Stimulated activated CD4-positive, alpha-beta T cell treated with anti-CD3 and anti-CD28 coated beads, Interleukin-1b, Interleukin-23, amount 100 ng/mL, for 1 hour (primary cell): ENCODE data around the gene CGGBP1.

Experiments used
- DNase-seq, 2 donors: peaks; one replicate each; pipeline ENCODE4 v3.0.0-alpha.2; 2020; ENCODE audit warnings: low read depth in 2 of 2

The CGGBP1 gene

GRCh38 chr3:88058581-88059379 is at the start of gene CGGBP1, which contains the start of gene ZNF654:
CGGBP1 (minus strand) TSS chr3:88059005; CDS start chr3:88055976, 3,029 bp downstream.
ZNF654 (plus strand) TSS chr3:88059255; CDS start chr3:88059320, 65 bp downstream.
- DNase-seq: peak; percentile 96 to 99

GRCh38 chr3:88105325-88105724 is 46.5 kb upstream of the CGGBP1 start:
- DNase-seq: no peak

GRCh38 chr3:88101142-88101541 is 42.3 kb upstream of the CGGBP1 start:
- DNase-seq: no peak

- DNase-seq: no peak
Measured at GRCh38 chr3:88093266-88093665, 34.5 kb upstream of the CGGBP1 start.

- DNase-seq: no peak
Measured at GRCh38 chr3:88092270-88092669, 33.5 kb upstream of the CGGBP1 start.

- DNase-seq: no peak
Measured at GRCh38 chr3:88090681-88091080, 31.9 kb upstream of the CGGBP1 start.

GRCh38 chr3:88084097-88084501 is 25.3 kb upstream of the CGGBP1 start:
- no peak for DNase-seq

- DNase-seq: no peak
Measured at GRCh38 chr3:88082854-88083253, 24.0 kb upstream of the CGGBP1 start.

- no peak for DNase-seq
Measured at GRCh38 chr3:88078932-88079331, 20.1 kb upstream of the CGGBP1 start.

- no peak for DNase-seq
Measured at GRCh38 chr3:88076712-88077111, 17.9 kb upstream of the CGGBP1 start.

- no peak for DNase-seq
Measured at GRCh38 chr3:88075497-88075896, 16.7 kb upstream of the CGGBP1 start.

GRCh38 chr3:88075072-88075471 is 16.3 kb upstream of the CGGBP1 start:
- DNase-seq: no peak

GRCh38 chr3:88061746-88062145 is 2.9 kb upstream of the CGGBP1 start:
- no peak for DNase-seq

GRCh38 chr3:88059380-88060170 is 770 bp upstream of the CGGBP1 start:
- DNase-seq: no peak

GRCh38 chr3:88058306-88058580 is 562 bp downstream of the CGGBP1 start:
- DNase-seq: no peak

- no peak for DNase-seq
Measured at GRCh38 chr3:88057630-88058305, 1.0 kb downstream of the CGGBP1 start.

- DNase-seq: no peak
Measured at GRCh38 chr3:88046766-88047165, 12.0 kb downstream of the CGGBP1 start.

GRCh38 chr3:88044411-88044810 is 14.4 kb downstream of the CGGBP1 start:
- no peak for DNase-seq

GRCh38 chr3:88041005-88041404 is 17.8 kb downstream of the CGGBP1 start:
- DNase-seq: no peak

- DNase-seq: no peak
Measured at GRCh38 chr3:88040529-88040928, 18.3 kb downstream of the CGGBP1 start.

- DNase-seq: no peak
Measured at GRCh38 chr3:88038566-88038965, 20.2 kb downstream of the CGGBP1 start.

- no peak for DNase-seq
Measured at GRCh38 chr3:88036221-88036620, 22.6 kb downstream of the CGGBP1 start.
